Left ventricle myocardium inferior (tissue), 1 donor: ENCODE data around the gene NOL4L. TPM values are rescaled to one million over a fixed set of nuclear protein-coding genes. Genes with fewer than 3 reads are reported as not detected.
"Not testable (repeated sequence)": the region's sequence is repeated elsewhere in the genome, so short reads cannot be mapped to it uniquely, and the experiment has no call there.

Experiments used
- DNase-seq: peaks from one replicate; pipeline ENCODE4 v3.0.0-alpha.2; 2020
- H3K27ac ChIP-seq: fragments of 200-600 bp; replicated peaks from 2 replicates; pipeline ENCODE4 v1.8.0; 2021
- H3K27me3 ChIP-seq: fragments of 200-600 bp; 2 replicates; pipeline ENCODE4 v1.8.0; 2021; ENCODE audit warnings: low read depth
- H3K36me3 ChIP-seq: fragments of 200-600 bp; 2 replicates; pipeline ENCODE4 v1.8.0; 2021
- H3K4me1 ChIP-seq: fragments of 200-600 bp; 2 replicates; pipeline ENCODE4 v1.8.0; 2021
- H3K4me3 ChIP-seq: fragments of 200-600 bp; 2 replicates; pipeline ENCODE4 v1.8.0; 2021; ENCODE audit warnings: mild to moderate bottlenecking, moderate library complexity
- H3K9me3 ChIP-seq: fragments of 200-600 bp; replicated peaks from 2 replicates; pipeline ENCODE4 v1.8.0; 2021
- CTCF ChIP-seq: fragments of 200-600 bp; IDR thresholded peaks from 2 replicates; pipeline ENCODE4 v1.8.0; 2021; ENCODE audit warnings: antibody characterized with exemption, mild to moderate bottlenecking, borderline replicate concordance
- intact Hi-C: fragments of 100-400 bp; cut with micrococcal nuclease; formaldehyde crosslinking; loops from one replicate; pipeline ENCODE4 v1.11.0; 2022
- total RNA-seq: library from RNA; stranded (reverse); fragmentation: NEBNext Ultra II Directional; extraction: Animal tissue kit (Norgen Biotek cat#: 25700); gene quantifications from one replicate; pipeline ENCODE4 v1.2.1, GENCODE V29; 2021
- donor health status: DM: no; HTN: yes; CAD: no; lungs with severe emphysema.

NOL4L gene
- total RNA-seq, 1 donor from 2014 or later, result 5.6 TPM

- Histone ChIP-seq H3K9me3 (no peaks in the 10 kb centered on the region), H3K27me3 (peaks cover 23% of the 10 kb centered on the region), H3K4me1 (peaks cover 25% of the 10 kb centered on the region), H3K27ac (no peak overlapping the region), H3K4me3 (no peak overlapping the region), H3K36me3 (no peaks in the 10 kb centered on the region)
- intact Hi-C loops, result no loop called here
- DNase-seq, result no peak
- TF ChIP-seq CTCF, result no peak
Observed at GRCh38 chr20:32580970-32581838, 3.9 kb downstream of the NOL4L start.

- no peak for DNase-seq
- no peak overlapping the region for H3K4me3 ChIP-seq
- H3K36me3 ChIP-seq, result no peaks in the 10 kb centered on the region
- no peak for TF ChIP-seq CTCF
- H3K4me1 ChIP-seq, result peaks cover 21% of the 10 kb centered on the region
- no peaks in the 10 kb centered on the region for H3K9me3 ChIP-seq
- no peak overlapping the region for H3K27ac ChIP-seq
- intact Hi-C loops, result no loop called here
- peaks cover 21% of the 10 kb centered on the region for H3K27me3 ChIP-seq
Observed at GRCh38 chr20:32580219-32580969, 4.7 kb downstream of the NOL4L start.

- Histone ChIP-seq H3K27ac (no peak overlapping the region), H3K4me1 (peaks cover 14% of the 10 kb centered on the region), H3K4me3 (no peak overlapping the region), H3K27me3 (peaks cover 21% of the 10 kb centered on the region), H3K9me3 (no peaks in the 10 kb centered on the region), H3K36me3 (no peaks in the 10 kb centered on the region)
- no peak for TF ChIP-seq CTCF
- intact Hi-C loops, result no loop called here
- DNase-seq, result no peak
Observed at GRCh38 chr20:32578840-32579390, 6.2 kb downstream of the NOL4L start.

- H3K4me3 ChIP-seq, H3K27ac ChIP-seq, H3K36me3 ChIP-seq, intact Hi-C loops, H3K4me1 ChIP-seq, DNase-seq, H3K9me3 ChIP-seq: not testable (repeated sequence)
- peaks cover 26% of the 10 kb centered on the region for H3K27me3 ChIP-seq
Observed at GRCh38 chr20:32578062-32578461, 7.1 kb downstream of the NOL4L start.

GRCh38 chr20:32577657-32578056 is 7.5 kb downstream of the NOL4L start:
- H3K9me3 ChIP-seq, result no peaks in the 10 kb centered on the region
- no peak for TF ChIP-seq CTCF
- intact Hi-C loops, result no loop called here
- H3K27ac ChIP-seq, result no peak overlapping the region
- no peaks in the 10 kb centered on the region for H3K36me3 ChIP-seq
- peaks cover 3% of the 10 kb centered on the region for H3K4me1 ChIP-seq
- H3K4me3 ChIP-seq, result no peak overlapping the region
- H3K27me3 ChIP-seq, result peaks cover 22% of the 10 kb centered on the region
- DNase-seq, result no peak
